ENCODE measurements around the gene RGS7.
"Not testable (repeated sequence)": the region's sequence is repeated elsewhere in the genome, so short reads cannot be mapped to it uniquely, and the experiment has no call there.

RGS7 gene

DNA sequence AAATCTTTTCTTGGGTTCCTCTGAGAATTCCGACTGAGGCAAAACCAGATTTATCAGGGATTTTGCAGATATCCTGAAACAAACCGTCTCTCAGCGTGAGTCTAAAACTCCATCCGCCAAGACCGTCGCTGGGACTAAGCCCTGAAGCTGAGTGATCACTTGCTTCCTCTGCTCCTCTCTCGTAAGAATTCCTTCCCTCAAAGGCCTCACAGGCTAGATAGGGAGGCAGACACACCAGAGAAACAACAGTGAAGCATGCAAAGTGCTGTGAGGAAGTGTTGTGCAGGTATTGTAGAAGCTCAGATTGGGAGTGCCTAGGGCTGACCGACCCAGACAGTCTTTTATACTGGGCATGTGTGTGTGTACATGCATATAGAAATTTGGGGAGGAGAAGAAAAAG lies 119.1 kb downstream of the RGS7 start:
- no peak for DNase-seq (ENCODE audit: low read depth)
- TF ChIP-seq CTCF (IDR thresholded peaks at IDR 0.05; ENCODE audit: insufficient read depth, low read depth, low read length, missing control alignments) = no peak
- H3K4me3 ChIP-seq (ENCODE audit: low read depth, low read length) = no peak overlapping the region

DNA sequence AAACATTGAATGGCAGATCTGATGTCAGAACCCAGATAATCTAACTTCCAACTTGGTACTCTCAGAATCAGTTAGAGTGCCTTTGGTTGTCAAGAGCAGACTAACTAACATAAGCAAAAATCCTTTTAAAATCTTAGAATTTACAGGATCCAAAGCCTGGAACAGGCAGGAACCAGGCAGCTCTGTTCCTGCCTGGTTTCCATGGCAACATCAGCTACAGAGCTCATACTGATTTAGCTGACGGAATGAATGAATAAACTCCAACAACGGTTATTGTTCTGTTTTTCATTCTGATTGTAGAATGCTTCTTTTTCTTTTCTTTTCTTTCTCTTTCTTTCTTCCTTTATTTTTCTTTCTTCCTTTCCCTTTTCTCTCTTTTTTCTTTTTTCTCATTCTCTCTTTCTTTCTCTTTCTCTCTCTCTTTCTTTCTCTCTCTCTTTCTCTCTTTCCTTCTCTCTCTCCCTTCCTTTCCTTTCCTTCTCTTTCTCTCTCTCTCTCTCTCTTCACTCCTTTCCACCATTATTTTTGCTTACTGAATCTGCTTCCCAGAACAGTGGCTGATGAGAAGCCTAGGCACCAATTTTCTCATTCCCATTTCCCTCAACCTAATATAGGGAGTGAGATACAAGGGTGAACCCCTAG lies 121.6 kb downstream of the RGS7 start:
- H3K4me3 ChIP-seq (ENCODE audit: low read depth, low read length) = no peak overlapping the region
- no peak for DNase-seq (ENCODE audit: low read depth)
- no peak for TF ChIP-seq CTCF (IDR thresholded peaks at IDR 0.05; ENCODE audit: insufficient read depth, low read depth, low read length, missing control alignments)

GRCh38 chr1:241229711-241230110 lies 127.3 kb downstream of the RGS7 start:
- H3K4me3 ChIP-seq (ENCODE audit: low read depth, low read length) = no peak overlapping the region
- DNase-seq (ENCODE audit: low read depth) = no peak
- TF ChIP-seq CTCF (IDR thresholded peaks at IDR 0.05; ENCODE audit: insufficient read depth, low read depth, low read length, missing control alignments) = no peak

GRCh38 chr1:241229216-241229615 lies 127.8 kb downstream of the RGS7 start:
- no peak overlapping the region for H3K4me3 ChIP-seq (ENCODE audit: low read depth, low read length)
- TF ChIP-seq CTCF (IDR thresholded peaks at IDR 0.05; ENCODE audit: insufficient read depth, low read depth, low read length, missing control alignments) = no peak
- DNase-seq (ENCODE audit: low read depth) = peak; percentile 6

- DNase-seq (ENCODE audit: low read depth) = no peak
- no peak overlapping the region for H3K4me3 ChIP-seq (ENCODE audit: low read depth, low read length)
- TF ChIP-seq CTCF (IDR thresholded peaks at IDR 0.05; ENCODE audit: insufficient read depth, low read depth, low read length, missing control alignments) = no peak
These were observed 128.7 kb downstream of the RGS7 start for GRCh38 chr1:241228339-241228738.

- no peak for DNase-seq (ENCODE audit: low read depth)
- H3K4me3 ChIP-seq (ENCODE audit: low read depth, low read length) = no peak overlapping the region
- TF ChIP-seq CTCF (IDR thresholded peaks at IDR 0.05; ENCODE audit: insufficient read depth, low read depth, low read length, missing control alignments) = no peak
These were observed 131.3 kb downstream of the RGS7 start for GRCh38 chr1:241225741-241226140.

GRCh38 chr1:241224189-241224588 lies 132.8 kb downstream of the RGS7 start:
- H3K4me3 ChIP-seq (ENCODE audit: low read depth, low read length); DNase-seq (ENCODE audit: low read depth): not testable (repeated sequence)

DNA sequence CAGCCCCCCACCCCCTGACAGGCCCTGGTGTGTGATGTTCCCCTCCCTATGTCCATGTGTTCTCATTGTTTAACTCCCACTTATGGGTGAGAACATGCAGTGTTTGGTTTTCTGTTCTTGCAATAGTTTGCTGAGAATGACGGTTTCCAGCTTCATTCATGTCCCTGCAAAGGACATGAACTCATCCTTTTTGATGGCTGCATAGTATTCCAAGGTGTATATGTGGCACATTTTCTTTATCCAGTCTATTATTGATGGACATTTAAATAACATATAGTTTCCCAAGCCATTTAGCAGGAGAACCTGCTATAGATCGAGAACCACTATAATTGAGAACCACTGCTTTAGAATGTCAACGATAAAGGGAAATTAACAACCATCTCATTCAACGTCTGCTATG lies 134.2 kb downstream of the RGS7 start:
- not testable (repeated sequence) for H3K4me3 ChIP-seq (ENCODE audit: low read depth, low read length); DNase-seq (ENCODE audit: low read depth)
